Measurements from ENCODE around the gene TMEM128.

TMEM128 gene, protein sequence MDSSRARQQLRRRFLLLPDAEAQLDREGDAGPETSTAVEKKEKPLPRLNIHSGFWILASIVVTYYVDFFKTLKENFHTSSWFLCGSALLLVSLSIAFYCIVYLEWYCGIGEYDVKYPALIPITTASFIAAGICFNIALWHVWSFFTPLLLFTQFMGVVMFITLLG

DNA sequence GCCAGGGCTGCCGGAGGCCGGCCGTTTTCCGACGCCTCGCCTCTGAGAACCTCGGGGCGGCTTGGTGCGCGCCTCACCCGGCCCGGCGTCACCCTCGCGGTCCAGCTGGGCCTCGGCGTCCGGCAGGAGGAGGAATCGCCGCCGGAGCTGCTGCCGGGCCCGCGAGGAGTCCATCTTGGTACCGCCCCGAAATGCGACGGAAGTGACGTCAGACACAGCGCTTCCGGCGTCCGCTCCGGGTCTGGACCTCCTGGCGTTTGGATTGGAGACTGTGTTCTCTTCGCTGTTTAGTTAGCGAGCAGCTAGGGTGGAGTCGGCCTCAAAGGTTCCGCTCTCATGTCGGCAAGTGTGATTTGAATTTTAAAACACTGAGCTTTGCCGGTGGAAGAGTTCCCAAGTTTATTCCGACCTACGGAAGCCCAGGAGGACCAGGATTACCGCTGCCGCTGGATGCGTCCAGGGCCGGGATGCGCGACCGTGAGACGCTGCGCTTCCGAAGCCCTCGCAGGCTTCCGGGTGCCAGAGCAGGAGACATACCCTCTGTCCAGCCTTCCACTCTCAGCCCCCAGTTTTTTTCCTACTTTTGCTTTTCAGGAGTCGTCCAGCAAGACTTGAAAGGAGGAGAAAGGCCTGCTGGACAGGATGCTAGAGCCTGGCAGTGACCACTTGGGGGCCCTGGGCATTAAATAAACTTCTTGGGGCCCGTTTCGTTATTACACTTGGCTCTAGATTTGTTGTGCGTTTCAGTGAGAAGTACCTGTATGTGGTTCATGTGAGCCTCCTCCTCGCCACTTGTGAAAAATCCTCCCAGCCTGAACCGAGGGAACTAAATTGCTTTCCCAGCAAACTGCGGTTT is at the start of gene TMEM128:
Gene TMEM128, minus strand, starts transcription at position 195 of the 856 bp plus-strand sequence. Its CDS starts 21 bp downstream, at position 174.
- peak; percentile 99 for ATAC-seq
- no peaks in the 10 kb centered on the region for H3K9me3 Mint-ChIP-seq

DNA sequence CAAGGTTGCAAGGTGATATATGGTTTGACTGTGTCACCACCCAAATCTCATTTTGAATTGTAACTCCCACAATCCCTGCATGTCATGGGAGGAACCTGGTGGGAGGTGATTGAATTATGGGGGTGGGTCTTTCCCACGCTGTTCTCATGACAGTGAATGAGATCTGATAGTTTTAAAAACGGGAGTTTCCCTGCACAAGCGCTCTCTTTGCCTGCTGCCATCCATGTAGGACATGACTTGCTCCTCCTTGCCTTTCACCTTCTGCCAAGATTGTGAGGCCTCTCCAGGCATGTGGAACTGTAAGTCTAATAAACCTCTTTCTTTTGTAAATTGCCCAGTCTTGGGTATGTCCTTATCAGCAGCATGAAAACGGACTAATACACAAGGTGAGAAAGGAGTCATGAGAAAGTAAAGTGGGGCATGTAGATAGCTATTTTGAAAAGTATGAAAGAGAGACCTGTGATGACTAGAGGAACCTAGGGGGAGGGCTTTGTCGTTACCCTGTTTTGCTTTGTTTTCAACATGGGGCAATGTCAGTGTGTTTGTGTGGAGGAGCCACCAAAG is 48.3 kb upstream of the TMEM128 start:
- no peak overlapping the region for H3K4me3 Mint-ChIP-seq
- peaks cover 41% of the 10 kb centered on the region for H3K36me3 Mint-ChIP-seq
- no peak for ATAC-seq
- H3K4me1 Mint-ChIP-seq, result peaks cover 20% of the 10 kb centered on the region
- H3K27ac Mint-ChIP-seq, result no peak overlapping the region
- H3K27me3 Mint-ChIP-seq, result no peaks in the 10 kb centered on the region
- peaks cover 8% of the 10 kb centered on the region for H3K9me3 Mint-ChIP-seq

More for the DNA sequence above, at the start of gene TMEM128:
- H3K4me3 Mint-ChIP-seq, result peak within 1 kb of the TSS; percentile 97
- peaks cover 39% of the 10 kb centered on the region for H3K4me1 Mint-ChIP-seq
- no peaks in the 10 kb centered on the region for H3K27me3 Mint-ChIP-seq
- peak within 1 kb of the TSS; percentile 97 for H3K27ac Mint-ChIP-seq
- H3K36me3 Mint-ChIP-seq, result peaks cover 28% of the 10 kb centered on the region

DNA sequence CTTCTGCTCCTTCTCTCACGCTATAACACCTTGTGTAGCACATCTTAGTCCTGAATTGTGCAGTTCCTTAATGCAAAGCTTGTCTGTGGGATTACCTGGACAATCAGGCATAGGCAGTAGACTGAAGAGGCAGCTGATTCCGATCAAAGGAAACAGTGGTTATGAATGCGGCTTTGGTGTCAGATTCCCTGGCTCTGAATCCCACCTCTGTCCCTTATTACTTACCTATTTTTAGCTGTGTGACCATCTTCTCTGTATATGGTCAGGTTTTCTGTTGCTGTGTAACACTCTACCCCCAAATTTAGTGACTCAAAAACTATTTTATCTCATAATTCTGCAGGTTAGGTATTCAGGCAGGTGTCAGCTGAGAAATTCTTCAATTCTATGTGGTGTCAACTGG is 45.3 kb upstream of the TMEM128 start:
- Mint-ChIP-seq H3K4me3 (no peak overlapping the region), H3K9me3 (peaks cover 8% of the 10 kb centered on the region), H3K27ac (no peak overlapping the region), H3K36me3 (peaks cover 30% of the 10 kb centered on the region), H3K27me3 (no peaks in the 10 kb centered on the region), H3K4me1 (peaks cover 48% of the 10 kb centered on the region)
- ATAC-seq, result no peak

DNA sequence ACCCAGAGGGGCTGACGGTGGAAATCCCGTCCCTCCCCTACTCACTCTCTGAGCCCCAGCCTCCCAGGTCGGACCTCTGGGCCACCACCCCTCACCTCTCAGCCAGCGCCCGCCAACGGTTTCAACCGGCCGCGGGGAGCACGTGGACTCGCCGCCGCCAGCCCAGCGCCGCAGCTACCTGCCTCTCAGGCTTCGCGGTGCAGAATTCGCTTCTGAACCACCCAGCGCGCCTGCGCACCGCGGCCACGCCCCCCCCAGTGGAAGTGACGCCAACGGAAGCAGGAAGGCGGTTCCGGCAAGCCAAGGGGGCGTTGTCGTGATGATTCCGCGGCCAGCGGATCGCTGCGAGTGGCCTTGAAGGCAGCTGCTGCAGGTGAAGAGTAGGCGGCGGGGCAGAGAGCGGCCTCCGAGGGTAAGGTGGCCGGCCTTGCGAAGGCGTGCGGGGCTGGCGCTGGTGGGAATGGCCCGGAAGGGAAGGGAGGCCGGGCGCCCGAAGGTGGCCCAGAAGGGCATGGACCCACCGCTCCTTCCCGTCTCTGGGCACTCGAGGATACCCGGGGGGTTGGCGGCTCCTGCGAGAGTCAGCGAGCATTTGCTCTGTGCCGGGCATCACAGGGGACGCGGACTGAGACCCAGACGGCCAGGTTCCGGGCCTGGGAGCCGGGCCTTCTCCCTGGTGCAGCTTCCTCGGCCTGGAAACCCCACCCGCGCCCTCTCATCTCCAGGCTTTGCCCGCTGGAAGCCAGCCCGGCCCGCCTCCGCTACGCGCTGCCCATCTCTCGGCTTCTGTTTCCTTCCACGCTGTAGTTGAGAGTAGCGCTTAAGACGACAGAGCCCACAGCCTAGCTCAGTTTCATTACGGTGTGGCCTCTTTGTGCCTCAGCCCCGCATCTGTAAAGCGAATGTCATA is 42.2 kb upstream of the TMEM128 start, which contains the start of the genes LYAR and ZBTB49:
Gene LYAR, minus strand, starts transcription at position 214 of the 910 bp plus-strand sequence. CDS start 6,412 bp downstream, outside the sequence.
Gene ZBTB49, plus strand, starts transcription at position 311 of the 910 bp plus-strand sequence. CDS start 9,695 bp downstream, outside the sequence.
- peak; percentile 97 for ATAC-seq
- H3K27ac Mint-ChIP-seq, result peak within 1 kb of the TSS; percentile 84
- no peaks in the 10 kb centered on the region for H3K9me3 Mint-ChIP-seq
- H3K4me1 Mint-ChIP-seq, result peaks cover 48% of the 10 kb centered on the region
- peaks cover 21% of the 10 kb centered on the region for H3K36me3 Mint-ChIP-seq
- H3K27me3 Mint-ChIP-seq, result no peaks in the 10 kb centered on the region
- peak within 1 kb of the TSS; percentile 93 for H3K4me3 Mint-ChIP-seq

DNA sequence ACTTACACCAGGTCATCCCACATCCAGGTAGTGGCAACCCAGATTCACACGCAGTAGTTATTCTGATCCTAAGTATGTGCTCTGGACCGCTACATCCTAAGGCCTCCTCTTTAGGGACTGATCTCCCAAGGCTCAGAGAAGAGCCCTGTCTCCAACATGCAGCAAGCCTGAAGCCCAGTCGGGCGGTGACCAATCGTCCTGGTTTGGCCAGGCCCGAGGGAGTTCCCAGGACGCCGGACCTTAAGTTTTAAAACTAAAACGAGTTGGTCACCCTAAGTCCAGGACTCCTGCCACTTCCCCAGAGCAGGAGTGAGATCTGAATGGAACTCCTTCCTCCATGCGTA is 41.5 kb upstream of the TMEM128 start:
- H3K4me1 Mint-ChIP-seq, result peaks cover 48% of the 10 kb centered on the region
- H3K27me3 Mint-ChIP-seq, result no peaks in the 10 kb centered on the region
- peak overlapping the region; percentile 84 for H3K27ac Mint-ChIP-seq
- H3K36me3 Mint-ChIP-seq, result peaks cover 19% of the 10 kb centered on the region
- H3K9me3 Mint-ChIP-seq, result no peaks in the 10 kb centered on the region
- H3K4me3 Mint-ChIP-seq, result peak overlapping the region; percentile 93
- ATAC-seq, result peak; percentile 15

DNA sequence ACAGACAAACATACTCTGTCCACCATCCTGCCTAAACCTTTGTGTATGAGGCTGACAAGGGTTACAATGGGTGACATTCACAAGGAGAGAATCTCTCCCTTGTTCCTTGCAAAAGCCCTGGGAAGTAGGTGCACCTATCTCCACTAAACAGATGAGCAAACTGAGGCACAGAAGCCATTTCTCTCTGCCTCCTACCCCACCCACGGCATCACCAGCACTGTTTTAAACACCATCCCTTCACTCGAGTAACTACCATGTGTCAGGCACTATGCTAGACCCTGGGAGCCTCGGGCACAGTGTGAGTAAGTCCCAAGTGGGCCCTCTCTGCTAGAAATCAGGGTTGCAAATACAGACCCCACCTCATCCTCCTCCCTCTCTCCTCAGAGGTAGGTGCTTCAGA is 41.0 kb upstream of the TMEM128 start:
- Mint-ChIP-seq H3K36me3 (peaks cover 19% of the 10 kb centered on the region), H3K9me3 (no peaks in the 10 kb centered on the region), H3K4me3 (peak overlapping the region; percentile 93), H3K27ac (peak overlapping the region; percentile 84), H3K27me3 (no peaks in the 10 kb centered on the region), H3K4me1 (peaks cover 48% of the 10 kb centered on the region)
- no peak for ATAC-seq

DNA sequence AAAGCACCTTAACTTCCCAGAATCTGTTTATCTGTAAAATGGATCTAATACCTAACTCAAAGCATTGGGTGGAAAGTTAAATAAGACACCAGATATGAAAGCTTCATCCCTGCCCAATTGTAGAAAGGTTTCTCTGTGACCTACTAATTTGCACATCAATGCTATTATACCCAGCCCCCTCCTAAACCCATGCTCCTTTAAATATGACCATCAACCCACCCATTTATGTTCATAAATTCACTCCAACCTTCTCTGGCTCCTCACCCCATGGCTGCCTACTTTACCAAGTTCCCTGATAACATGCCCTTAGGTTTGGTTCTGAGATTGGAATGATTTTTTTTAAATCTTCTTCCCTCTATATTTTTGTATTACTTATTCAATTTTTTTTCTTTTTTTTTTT is 40.1 kb upstream of the TMEM128 start:
- Mint-ChIP-seq H3K4me3 (no peak overlapping the region), H3K27ac (no peak overlapping the region), H3K36me3 (peaks cover 26% of the 10 kb centered on the region), H3K9me3 (no peaks in the 10 kb centered on the region), H3K4me1 (peaks cover 43% of the 10 kb centered on the region), H3K27me3 (no peaks in the 10 kb centered on the region)
- ATAC-seq, result no peak

DNA sequence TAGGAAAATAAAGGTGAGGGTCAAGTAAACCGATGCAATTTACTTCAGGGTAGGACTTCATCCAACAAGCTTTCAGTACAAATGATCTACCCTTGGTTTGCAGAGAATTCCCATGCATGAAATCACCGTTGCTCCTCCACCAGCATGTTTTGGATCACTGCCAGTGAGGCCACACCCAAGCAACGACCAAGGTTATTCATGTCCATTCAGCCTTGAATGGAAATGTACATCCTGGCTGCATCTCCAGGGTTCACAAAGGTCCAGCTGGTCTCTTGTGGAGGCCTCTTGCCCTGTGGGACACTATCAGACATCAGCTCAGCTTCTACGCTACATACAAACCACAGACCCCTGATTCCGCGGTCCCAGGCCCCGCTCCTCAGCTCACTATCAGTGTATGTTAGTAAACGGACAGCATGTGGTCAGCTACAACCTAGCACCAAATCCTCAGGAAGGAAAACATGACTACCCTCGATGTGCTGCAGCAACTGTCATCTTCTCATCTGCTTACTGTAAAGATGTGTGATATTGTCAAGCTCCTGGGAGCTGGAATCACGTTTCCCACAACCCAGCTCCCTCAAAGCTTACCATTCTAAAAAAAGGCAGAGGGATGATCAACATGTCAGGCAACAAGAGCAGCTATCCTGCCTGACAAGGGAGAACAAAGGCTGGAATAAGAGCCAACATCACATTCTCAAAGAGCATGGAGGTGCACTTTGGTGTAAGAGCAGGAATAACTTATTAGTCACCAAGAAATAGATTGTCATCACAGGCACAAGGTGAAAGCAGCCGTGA is 37.0 kb upstream of the TMEM128 start:
- Mint-ChIP-seq H3K27ac (no peak overlapping the region), H3K27me3 (no peaks in the 10 kb centered on the region), H3K9me3 (no peaks in the 10 kb centered on the region), H3K36me3 (peaks cover 37% of the 10 kb centered on the region), H3K4me3 (no peak overlapping the region), H3K4me1 (peaks cover 31% of the 10 kb centered on the region)
- ATAC-seq, result no peak

DNA sequence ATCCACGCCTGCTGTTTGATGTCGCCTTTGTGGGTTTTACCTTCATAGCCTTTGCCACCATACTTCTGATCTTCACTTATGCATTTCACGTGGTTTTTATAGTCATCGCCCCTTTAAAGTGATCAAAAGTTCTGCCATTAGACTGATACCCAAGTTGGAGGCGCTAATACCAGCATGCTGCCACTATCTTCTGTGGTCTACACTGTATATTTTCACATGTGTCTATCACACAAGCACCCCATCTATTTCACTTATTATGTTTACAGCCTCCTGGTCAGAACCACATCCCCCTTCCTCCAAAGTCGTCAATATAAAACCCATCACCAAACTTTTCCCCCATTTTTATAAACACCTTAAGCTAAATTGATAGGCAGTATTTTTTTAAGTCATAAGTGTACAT is 33.8 kb upstream of the TMEM128 start:
- no peak overlapping the region for H3K4me3 Mint-ChIP-seq
- no peaks in the 10 kb centered on the region for H3K9me3 Mint-ChIP-seq
- H3K36me3 Mint-ChIP-seq, result peaks cover 54% of the 10 kb centered on the region
- no peaks in the 10 kb centered on the region for H3K27me3 Mint-ChIP-seq
- no peak for ATAC-seq
- H3K4me1 Mint-ChIP-seq, result no peaks in the 10 kb centered on the region
- H3K27ac Mint-ChIP-seq, result no peak overlapping the region

DNA sequence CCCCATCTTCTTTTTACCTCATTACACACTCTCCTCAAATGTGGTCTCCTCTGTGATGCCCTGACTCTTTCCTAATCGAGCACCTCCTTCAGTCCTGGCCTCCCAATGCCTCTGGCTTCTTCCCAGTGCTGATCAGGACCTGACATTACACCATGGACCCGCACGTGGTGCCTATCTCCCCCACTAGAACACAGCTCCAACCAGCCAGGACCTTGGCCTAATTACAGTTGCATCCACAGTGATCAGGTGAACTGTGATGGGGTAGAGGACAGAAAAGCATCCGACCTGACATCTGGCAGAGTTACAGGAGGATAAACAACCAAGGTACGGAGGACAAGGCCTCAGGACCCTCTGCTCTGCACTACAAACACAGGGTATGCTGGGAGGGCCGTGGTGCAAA is 29.5 kb upstream of the TMEM128 start:
- Mint-ChIP-seq H3K4me3 (no peak overlapping the region), H3K9me3 (no peaks in the 10 kb centered on the region), H3K27ac (peak overlapping the region; percentile 44), H3K27me3 (no peaks in the 10 kb centered on the region), H3K4me1 (no peaks in the 10 kb centered on the region), H3K36me3 (peaks cover 63% of the 10 kb centered on the region)
- ATAC-seq, result no peak

DNA sequence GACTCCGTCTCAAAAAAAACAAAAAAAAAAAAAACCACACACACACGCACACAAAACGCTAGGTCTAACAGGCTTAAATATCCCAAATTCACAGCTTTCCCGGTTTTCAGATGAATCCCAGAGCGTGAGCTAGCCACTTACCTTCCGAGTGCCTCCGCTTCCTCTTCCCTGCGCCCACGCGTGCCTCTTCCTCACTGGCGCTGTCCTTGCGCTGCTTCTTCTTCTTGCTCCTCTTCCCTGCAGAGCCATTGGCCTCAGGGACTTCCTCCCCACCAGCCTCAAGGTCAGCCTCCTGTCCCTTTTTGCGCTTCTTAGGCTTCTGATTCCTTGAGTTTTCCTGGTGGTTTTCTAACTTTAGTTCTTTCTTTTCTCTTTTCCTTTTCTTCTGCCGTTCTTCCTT is 26.2 kb upstream of the TMEM128 start:
- Mint-ChIP-seq H3K9me3 (no peaks in the 10 kb centered on the region), H3K27ac (no peak overlapping the region), H3K27me3 (no peaks in the 10 kb centered on the region), H3K36me3 (peaks cover 70% of the 10 kb centered on the region), H3K4me3 (no peak overlapping the region), H3K4me1 (no peaks in the 10 kb centered on the region)
- no peak for ATAC-seq

DNA sequence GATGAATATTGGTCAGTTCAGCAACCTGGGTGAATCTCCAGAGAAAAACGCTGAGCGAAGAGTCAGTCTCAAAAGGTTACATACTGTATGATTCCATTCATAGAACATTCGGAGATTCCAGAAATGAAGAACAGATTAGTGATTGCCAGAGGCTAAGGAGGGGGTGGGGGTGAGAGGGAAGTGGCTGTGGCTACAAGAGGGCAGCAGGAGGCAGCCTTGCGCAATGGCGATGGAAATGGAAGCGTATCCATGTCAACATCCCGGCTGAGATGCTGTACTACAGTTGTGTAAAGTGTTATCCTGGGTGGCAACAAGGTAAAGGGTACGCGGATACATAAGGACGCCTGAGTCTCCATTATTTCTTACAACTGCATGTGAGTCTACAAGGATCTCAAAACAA is 23.9 kb upstream of the TMEM128 start:
- Mint-ChIP-seq H3K27me3 (no peaks in the 10 kb centered on the region), H3K4me3 (no peak overlapping the region), H3K9me3 (no peaks in the 10 kb centered on the region), H3K27ac (no peak overlapping the region), H3K36me3 (peaks cover 78% of the 10 kb centered on the region), H3K4me1 (no peaks in the 10 kb centered on the region)
- no peak for ATAC-seq

DNA sequence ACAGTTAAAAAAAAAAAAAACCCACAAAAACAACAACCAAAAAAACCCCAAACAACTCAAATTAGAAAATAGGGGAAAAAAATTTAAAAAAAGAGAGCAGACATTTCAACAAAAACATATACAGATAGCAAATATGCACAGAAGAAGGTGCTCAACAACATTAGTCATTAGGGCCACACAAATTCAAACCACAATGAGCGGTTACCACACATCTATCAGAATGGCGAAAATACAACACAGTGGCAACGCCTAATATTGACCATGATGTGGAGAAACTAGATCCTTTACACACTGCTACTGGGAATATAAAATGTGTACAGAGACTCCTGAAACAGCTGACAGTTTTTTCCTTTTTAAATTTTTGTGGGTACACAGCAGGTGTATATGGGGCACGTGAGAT is 22.5 kb upstream of the TMEM128 start:
- Mint-ChIP-seq H3K4me3 (no peak overlapping the region), H3K4me1 (no peaks in the 10 kb centered on the region), H3K36me3 (peaks cover 83% of the 10 kb centered on the region), H3K27ac (no peak overlapping the region), H3K9me3 (no peaks in the 10 kb centered on the region), H3K27me3 (no peaks in the 10 kb centered on the region)
- ATAC-seq, result no peak

DNA sequence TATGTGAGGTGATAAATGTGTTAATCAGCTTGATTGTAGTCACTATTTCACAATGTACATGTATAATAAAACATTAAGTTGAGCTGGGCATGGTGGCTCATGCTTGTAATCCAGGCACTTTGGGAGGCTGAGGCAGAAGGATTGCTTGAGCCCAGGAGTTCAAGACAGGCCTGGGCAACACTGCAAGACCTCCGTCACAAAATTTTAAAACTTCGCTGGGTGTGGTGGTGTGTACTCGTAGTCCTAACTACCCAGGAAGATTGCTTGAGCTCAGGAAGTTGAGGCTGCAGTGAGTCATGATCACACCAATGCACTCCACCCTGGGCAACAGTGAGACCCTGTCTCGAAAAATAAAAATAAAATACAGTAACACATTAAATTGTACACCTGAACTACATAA is 21.8 kb upstream of the TMEM128 start:
- Mint-ChIP-seq H3K27me3 (no peaks in the 10 kb centered on the region), H3K9me3 (no peaks in the 10 kb centered on the region), H3K4me1 (no peaks in the 10 kb centered on the region), H3K27ac (no peak overlapping the region), H3K4me3 (no peak overlapping the region), H3K36me3 (peaks cover 78% of the 10 kb centered on the region)
- ATAC-seq, result no peak

All from stimulated activated memory B cell treated with anti-CD40 and anti-IgM and Interleukin-4, amounts not matched to agents 10 μg/mL and 1 μg/mL and 100 μg/mL, for 72 hours (primary cell).